GM12874 (cell line): ENCODE data around the gene MORF4L1.

Source experiments
- CTCF ChIP-seq: IDR thresholded peaks from 2 replicates; pipeline ENCODE4 v1.5.1; 2011; ENCODE audit warnings: low read depth, mild to moderate bottlenecking, control low read depth, low read length, moderate library complexity; ENCODE audit not compliant: insufficient read depth

MORF4L1 gene

GRCh38 chr15:78880813-78881212 is 8.1 kb downstream of the MORF4L1 start:
- no peak for TF ChIP-seq CTCF

DNA sequence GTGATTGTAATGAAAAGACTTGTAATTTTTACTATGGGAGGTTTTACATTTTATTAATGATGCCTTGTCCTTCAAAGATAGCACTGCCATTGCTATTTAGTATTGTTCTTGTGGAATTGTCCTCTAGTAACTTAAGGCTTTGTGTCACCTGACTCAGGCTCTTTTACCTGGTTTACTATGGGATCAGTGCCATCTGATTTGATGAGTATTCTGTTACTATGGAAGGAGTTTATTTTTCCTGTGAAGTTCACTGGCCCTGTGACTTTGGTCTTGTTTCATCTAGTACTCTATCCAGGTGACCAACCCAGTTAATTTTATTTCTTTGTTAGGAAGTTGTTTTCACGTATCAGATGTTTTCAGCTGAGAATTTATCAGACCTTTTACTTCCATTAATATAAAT is 9.0 kb downstream of the MORF4L1 start:
- TF ChIP-seq CTCF, result no peak

GRCh38 chr15:78889000-78889399 is 16.3 kb downstream of the MORF4L1 start:
- no peak for TF ChIP-seq CTCF

GRCh38 chr15:78893538-78893937 is 20.8 kb downstream of the MORF4L1 start:
- TF ChIP-seq CTCF, result no peak

- TF ChIP-seq CTCF, result no peak
Measured at GRCh38 chr15:78895471-78895870, 22.8 kb downstream of the MORF4L1 start.

DNA sequence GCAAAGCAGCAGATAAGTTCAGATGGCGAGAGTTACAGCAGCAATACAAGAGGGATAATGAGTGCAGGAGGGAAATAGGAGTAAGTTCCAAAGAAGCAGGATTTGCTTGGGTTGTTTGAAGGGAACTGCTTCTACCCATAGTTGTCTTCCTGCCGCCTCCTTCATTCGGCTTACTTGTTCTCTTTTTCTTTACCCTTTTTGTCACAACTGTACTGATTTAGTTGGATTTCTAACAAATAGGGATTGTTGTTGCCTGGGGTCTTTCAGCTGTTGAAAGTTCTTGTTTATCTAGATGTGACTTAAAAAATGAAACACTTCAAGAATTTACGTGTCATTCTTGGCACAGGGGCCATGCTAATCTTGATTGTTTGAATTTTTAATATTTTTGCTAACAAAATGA is 25.9 kb downstream of the MORF4L1 start:
- TF ChIP-seq CTCF, result no peak

- no peak for TF ChIP-seq CTCF
Measured at GRCh38 chr15:78904599-78905358, 32.1 kb downstream of the MORF4L1 start.
